AG04450 (cell line): ENCODE results near the gene TTC8. TPM values are rescaled to one million over a fixed set of nuclear protein-coding genes. Genes with fewer than 3 reads are reported as not detected.

Experiments
- CTCF ChIA-PET: fragments of 300-600, 350-600 bp; formaldehyde crosslinking; extraction: SDS; loops from one replicate; lab custom pipeline; 2022; ENCODE audit warnings: antibody characterized with exemption, inconsistent platforms; lab: Charles Lee
- POLR2A ChIA-PET: fragments of 350-600 bp; formaldehyde crosslinking; extraction: SDS; loops from one replicate; lab custom pipeline; 2021; ENCODE audit warnings: antibody characterized with exemption, inconsistent platforms; lab: Yijun Ruan, JAX
- DNase-seq: peaks from one replicate; pipeline ENCODE4 v3.0.0-alpha.2; 2011; ENCODE audit warnings: low read depth, low spot score
- H3K27ac ChIP-seq: one replicate; pipeline ENCODE4 v1.5.1; 2012; ENCODE audit warnings: low read depth, low read length, control low read depth
- H3K27me3 ChIP-seq: one replicate; pipeline ENCODE4 v1.6.0; 2012; ENCODE audit warnings: low read length; ENCODE audit not compliant: control insufficient read depth, insufficient read depth
- H3K4me3 ChIP-seq: 2 replicates; pipeline ENCODE4 v1.5.1; 2011; ENCODE audit warnings: mild to moderate bottlenecking, low read depth, low read length, control low read depth
- H3K9me3 ChIP-seq: 2 replicates; pipeline ENCODE4 v1.5.1; 2012; ENCODE audit warnings: low read length; ENCODE audit not compliant: control insufficient read depth, insufficient read depth
- polyA plus RNA-seq: library from polyadenylated mRNA; depleted of rRNA; stranded (reverse); fragments of >200 nt; gene quantifications from 2 replicates; pipeline ENCODE4 v1.2.3, GENCODE V29; 2011
- TF ChIP-seq, protein P1 (sequence below): IDR thresholded peaks from 2 replicates; pipeline ENCODE4 v1.5.1; 2011; ENCODE audit warnings: low read depth, low read length, control low read depth, inconsistent platforms

TTC8 gene
- polyA plus RNA-seq, 1 experiment = 83.4 TPM

GRCh38 chr14:88902850-88903249, 78.4 kb downstream of the TTC8 start:
- CTCF ChIA-PET = no interaction called here

GRCh38 chr14:88904206-88904647, 79.8 kb downstream of the TTC8 start:
- Histone ChIP-seq H3K9me3 (peaks cover 5% of the 10 kb centered on the region), H3K4me3 (no peak overlapping the region), H3K27me3 (no peaks in the 10 kb centered on the region), H3K27ac (no peak overlapping the region)
- POLR2A ChIA-PET = interaction anchor here (0.6 kb wide), 1 partner anchor 609 kb away, joined by 6 read pairs; no protein-coding TSS in a partner anchor
- CTCF ChIA-PET = interaction anchor here (0.6 kb wide), 1 partner anchor 171 kb away, joined by 3 read pairs; no protein-coding TSS in a partner anchor
- no peak for DNase-seq
- TF ChIP-seq, protein P1, sequence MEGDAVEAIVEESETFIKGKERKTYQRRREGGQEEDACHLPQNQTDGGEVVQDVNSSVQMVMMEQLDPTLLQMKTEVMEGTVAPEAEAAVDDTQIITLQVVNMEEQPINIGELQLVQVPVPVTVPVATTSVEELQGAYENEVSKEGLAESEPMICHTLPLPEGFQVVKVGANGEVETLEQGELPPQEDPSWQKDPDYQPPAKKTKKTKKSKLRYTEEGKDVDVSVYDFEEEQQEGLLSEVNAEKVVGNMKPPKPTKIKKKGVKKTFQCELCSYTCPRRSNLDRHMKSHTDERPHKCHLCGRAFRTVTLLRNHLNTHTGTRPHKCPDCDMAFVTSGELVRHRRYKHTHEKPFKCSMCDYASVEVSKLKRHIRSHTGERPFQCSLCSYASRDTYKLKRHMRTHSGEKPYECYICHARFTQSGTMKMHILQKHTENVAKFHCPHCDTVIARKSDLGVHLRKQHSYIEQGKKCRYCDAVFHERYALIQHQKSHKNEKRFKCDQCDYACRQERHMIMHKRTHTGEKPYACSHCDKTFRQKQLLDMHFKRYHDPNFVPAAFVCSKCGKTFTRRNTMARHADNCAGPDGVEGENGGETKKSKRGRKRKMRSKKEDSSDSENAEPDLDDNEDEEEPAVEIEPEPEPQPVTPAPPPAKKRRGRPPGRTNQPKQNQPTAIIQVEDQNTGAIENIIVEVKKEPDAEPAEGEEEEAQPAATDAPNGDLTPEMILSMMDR = no peak

More at GRCh38 chr14:88902850-88903249, 78.4 kb downstream of the TTC8 start:
- Histone ChIP-seq H3K27ac (no peak overlapping the region), H3K4me3 (no peak overlapping the region), H3K9me3 (peaks cover 5% of the 10 kb centered on the region), H3K27me3 (no peaks in the 10 kb centered on the region)
- TF ChIP-seq, protein P1 = no peak
- POLR2A ChIA-PET = no interaction called here
- DNase-seq = no peak

DNA sequence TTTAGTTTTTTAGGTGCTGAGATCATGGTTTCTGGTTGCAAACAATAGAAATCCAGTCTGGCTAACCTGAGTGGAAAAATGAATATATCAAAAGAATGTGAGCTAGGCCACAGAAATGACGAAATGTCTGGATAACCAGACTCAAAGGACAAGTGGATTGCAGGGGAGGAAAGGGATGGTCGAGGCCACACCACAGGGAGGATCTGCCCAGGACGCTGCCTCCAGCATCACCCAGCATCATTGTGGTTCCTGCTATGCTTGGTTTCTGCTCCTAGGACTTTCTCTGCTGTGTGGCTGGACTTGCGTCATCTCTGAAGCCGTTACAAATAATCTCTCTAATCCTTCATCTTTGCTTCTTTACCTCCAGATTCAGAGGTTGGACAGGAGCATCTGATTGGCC, 80.4 kb downstream of the TTC8 start:
- TF ChIP-seq, protein P1 = no peak
- no peak for DNase-seq
- ChIA-PET POLR2A (interaction anchor here (0.6 kb wide), 1 partner anchor 608 kb away, joined by 6 read pairs; no protein-coding TSS in a partner anchor), CTCF (interaction anchor here (0.6 kb wide), 1 partner anchor 171 kb away, joined by 3 read pairs; no protein-coding TSS in a partner anchor)
- H3K27me3 ChIP-seq = no peaks in the 10 kb centered on the region
- H3K4me3 ChIP-seq = no peak overlapping the region
- peaks cover 5% of the 10 kb centered on the region for H3K9me3 ChIP-seq
- H3K27ac ChIP-seq = no peak overlapping the region

- H3K27ac ChIP-seq = no peak overlapping the region
- peaks cover 5% of the 10 kb centered on the region for H3K9me3 ChIP-seq
- DNase-seq = no peak
- ChIA-PET CTCF (interaction anchor here (1.2 kb wide), 1 partner anchor 241 kb away, joined by 3 read pairs; no protein-coding TSS in a partner anchor), POLR2A (no interaction called here)
- no peaks in the 10 kb centered on the region for H3K27me3 ChIP-seq
- H3K4me3 ChIP-seq = no peak overlapping the region
- TF ChIP-seq, protein P1 = no peak
Measured at GRCh38 chr14:88908216-88908615, 83.8 kb downstream of the TTC8 start.

- H3K9me3 ChIP-seq = peaks cover 5% of the 10 kb centered on the region
- TF ChIP-seq, protein P1 = no peak
- ChIA-PET CTCF (interaction anchor here (1.3 kb wide), 1 partner anchor 243 kb away, joined by 3 read pairs; no protein-coding TSS in a partner anchor), POLR2A (no interaction called here)
- no peak for DNase-seq
- H3K27me3 ChIP-seq = peaks cover 8% of the 10 kb centered on the region
- H3K27ac ChIP-seq = no peak overlapping the region
- H3K4me3 ChIP-seq = no peak overlapping the region
Measured at GRCh38 chr14:88910386-88910785, 85.9 kb downstream of the TTC8 start.
